Body of pancreas (tissue), 4 donors: ENCODE measurements around the gene TSPAN18. TPM values are rescaled to one million over a fixed set of nuclear protein-coding genes. Genes with fewer than 3 reads are reported as not detected.

Source experiments
- ATAC-seq: fragments of 150-250 bp; one replicate; pipeline ENCODE4 v1.9.1; 2016
- DNase-seq, 4 donors: peaks; one replicate each; pipeline ENCODE4 v3.0.0-alpha.2; 2019
- H3K27ac ChIP-seq, 4 donors: fragments of 200-600 bp; sonication (generic); 1 replicate in 3 of 4; 2 replicates in 1 of 4; pipeline versions ENCODE4 v1.5.1 to v1.6.1; 2016 to 2019; ENCODE audit warnings: mild to moderate bottlenecking in 1 of 4, mixed read lengths in 1 of 4, moderate library complexity in 1 of 4
- H3K27me3 ChIP-seq, 2 donors: fragments of 200-600 bp; sonication (generic); one replicate each; pipeline ENCODE4 v1.6.0; 2016; ENCODE audit warnings: mild to moderate bottlenecking in 1 of 2
- H3K36me3 ChIP-seq, 2 donors: fragments of 200-600 bp; sonication (generic); replicated peaks in 1 of 2; 2 replicates each; pipeline ENCODE4 v1.5.1; 2016; ENCODE audit warnings: low read depth in 2 of 2; ENCODE audit not compliant: insufficient read depth in 1 of 2
- H3K4me1 ChIP-seq: fragments of 200-600 bp; sonication (generic); one replicate; pipeline ENCODE4 v1.6.0; 2016
- H3K4me3 ChIP-seq, 2 donors: fragments of 200-600 bp; sonication (generic); 1 replicate in 1 of 2; 2 replicates in 1 of 2; pipeline ENCODE4 v1.5.1; 2016 to 2019
- H3K9me3 ChIP-seq, 3 donors: fragments of 200-600 bp; sonication (generic); 1 replicate in 2 of 3; 2 replicates in 1 of 3; pipeline ENCODE4 v1.5.1; 2016
- POLR2A ChIP-seq, 3 donors: fragments of 450-650 bp; IDR thresholded peaks; one replicate each; pipeline ENCODE4 v1.6.1; 2016; ENCODE audit warnings: antibody characterized with exemption in 3 of 3, mild to moderate bottlenecking in 2 of 3
- WGBS, 2 donors: methylation state at CpG; one replicate each; pipeline ENCODE4 v1.1.5; 2017; 5-methylcytosine and 5-hydroxymethylcytosine counted together
- intact Hi-C: fragments of 100-400 bp; cut with DNase I; formaldehyde crosslinking; loops from one replicate; pipeline ENCODE4 v1.15.1; 2023
- total RNA-seq, 2 donors: library from RNA; depleted of rRNA; stranded (reverse); fragments of >200 nt; gene quantifications; one replicate each; pipeline ENCODE4 v1.1.0, GENCODE V29; 2016
- TF ChIP-seq, protein P1 (sequence below), 7 experiments: fragments of 450-650 bp in 4 of 7; fragments of 200-600 bp in 3 of 7; sonication (generic) in 3 of 7; IDR thresholded peaks; one replicate each; pipeline ENCODE4 v1.5.1; 2016 to 2019; ENCODE audit warnings: antibody characterized with exemption in 7 of 7

Gene TSPAN18
- total RNA-seq, 2 donors from 2014 or later: 2.1 to 3.0 TPM

DNA sequence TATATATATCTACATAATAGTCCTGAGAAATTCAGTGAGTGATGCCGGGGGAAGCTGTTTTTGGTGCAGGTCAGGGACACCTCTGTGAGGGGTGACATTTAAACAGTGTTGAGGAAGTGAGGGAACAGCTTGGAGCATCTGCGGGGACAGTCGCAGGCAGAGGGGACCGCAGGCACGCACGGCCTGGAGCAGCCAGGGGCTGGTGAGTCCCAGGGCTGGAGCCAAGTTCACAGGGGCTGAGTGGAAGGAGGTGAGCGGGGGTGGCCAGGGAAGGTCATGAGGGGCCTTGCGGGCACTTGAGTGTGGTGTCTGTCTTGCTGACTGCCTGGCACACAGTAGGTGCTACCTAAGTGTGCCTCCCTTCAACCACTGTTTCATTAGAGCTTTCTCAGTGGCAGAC, 65.4 kb downstream of the TSPAN18 start:
- no peak for DNase-seq
- ATAC-seq: no peak
- no peak overlapping the region for H3K4me3 ChIP-seq
- intact Hi-C loops: no loop called here
- no peak for TF ChIP-seq POLR2A (IDR thresholded peaks at IDR 0.05)
- TF ChIP-seq, protein P1, sequence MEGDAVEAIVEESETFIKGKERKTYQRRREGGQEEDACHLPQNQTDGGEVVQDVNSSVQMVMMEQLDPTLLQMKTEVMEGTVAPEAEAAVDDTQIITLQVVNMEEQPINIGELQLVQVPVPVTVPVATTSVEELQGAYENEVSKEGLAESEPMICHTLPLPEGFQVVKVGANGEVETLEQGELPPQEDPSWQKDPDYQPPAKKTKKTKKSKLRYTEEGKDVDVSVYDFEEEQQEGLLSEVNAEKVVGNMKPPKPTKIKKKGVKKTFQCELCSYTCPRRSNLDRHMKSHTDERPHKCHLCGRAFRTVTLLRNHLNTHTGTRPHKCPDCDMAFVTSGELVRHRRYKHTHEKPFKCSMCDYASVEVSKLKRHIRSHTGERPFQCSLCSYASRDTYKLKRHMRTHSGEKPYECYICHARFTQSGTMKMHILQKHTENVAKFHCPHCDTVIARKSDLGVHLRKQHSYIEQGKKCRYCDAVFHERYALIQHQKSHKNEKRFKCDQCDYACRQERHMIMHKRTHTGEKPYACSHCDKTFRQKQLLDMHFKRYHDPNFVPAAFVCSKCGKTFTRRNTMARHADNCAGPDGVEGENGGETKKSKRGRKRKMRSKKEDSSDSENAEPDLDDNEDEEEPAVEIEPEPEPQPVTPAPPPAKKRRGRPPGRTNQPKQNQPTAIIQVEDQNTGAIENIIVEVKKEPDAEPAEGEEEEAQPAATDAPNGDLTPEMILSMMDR (IDR thresholded peaks at IDR 0.05): no peak
- no peaks in the 10 kb centered on the region for H3K27me3 ChIP-seq
- H3K27ac ChIP-seq: no peak overlapping the region
- H3K36me3 ChIP-seq: no peaks in the 10 kb centered on the region
- 64 to 74% methylated on average over 8 of the region's 8 CpGs for WGBS, 2 donors
- H3K9me3 ChIP-seq: no peaks in the 10 kb centered on the region
- H3K4me1 ChIP-seq: no peaks in the 10 kb centered on the region

GRCh38 chr11:44793350-44794090, 66.8 kb downstream of the TSPAN18 start:
- H3K4me3 ChIP-seq: no peak overlapping the region
- no peaks in the 10 kb centered on the region for H3K36me3 ChIP-seq
- ATAC-seq (no peak), DNase-seq (no peak)
- H3K4me1 ChIP-seq: no peaks in the 10 kb centered on the region
- H3K9me3 ChIP-seq: no peaks in the 10 kb centered on the region
- no peaks in the 10 kb centered on the region for H3K27me3 ChIP-seq
- intact Hi-C loops: no loop called here
- no peak overlapping the region for H3K27ac ChIP-seq
- TF ChIP-seq, protein P1 (IDR thresholded peaks at IDR 0.05): no peak
- no peak for TF ChIP-seq POLR2A (IDR thresholded peaks at IDR 0.05)
- WGBS, 2 donors: 42 to 51% methylated on average over 16 to 17 of the region's 17 CpGs

DNA sequence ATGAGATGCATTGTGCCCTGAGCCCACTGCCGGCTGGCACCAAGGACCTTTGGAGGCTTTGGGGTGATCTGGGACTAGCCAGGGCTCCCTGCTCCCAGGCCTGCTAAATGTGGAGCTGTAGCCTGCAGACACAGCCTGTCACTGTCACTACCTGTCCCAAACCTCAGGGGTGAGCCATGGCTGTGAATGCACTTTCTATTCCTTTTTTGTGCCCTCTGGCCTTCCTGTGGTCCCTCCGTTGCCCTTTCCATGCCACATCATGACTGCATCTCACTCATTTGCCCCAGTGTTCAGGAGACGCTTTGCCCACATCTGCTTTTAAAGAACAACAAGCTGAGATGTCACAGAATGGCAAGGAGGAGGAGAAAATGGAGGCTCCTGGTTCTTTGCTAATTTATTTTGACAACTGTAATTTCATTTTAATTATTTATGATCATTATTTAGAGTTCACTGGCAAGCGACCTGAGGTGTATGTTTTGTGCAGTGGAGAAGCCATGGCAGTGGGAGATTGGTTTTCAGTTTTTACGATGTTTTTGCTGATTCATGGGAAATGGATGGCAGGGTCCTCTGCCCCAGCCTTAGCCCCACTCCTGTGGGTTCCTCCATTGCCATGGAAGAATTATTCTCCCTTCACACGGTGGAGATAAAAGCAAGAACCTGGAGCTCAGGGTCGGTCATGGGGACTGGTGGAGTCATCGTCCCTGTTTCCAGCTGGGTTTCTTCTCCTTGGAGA, 69.2 kb downstream of the TSPAN18 start:
- H3K4me3 ChIP-seq: no peak overlapping the region
- no peak overlapping the region for H3K27ac ChIP-seq
- no peaks in the 10 kb centered on the region for H3K27me3 ChIP-seq
- no peak for DNase-seq
- TF ChIP-seq, protein P1 (IDR thresholded peaks at IDR 0.05): no peak
- TF ChIP-seq POLR2A (IDR thresholded peaks at IDR 0.05): no peak
- no peak for ATAC-seq
- no peaks in the 10 kb centered on the region for H3K36me3 ChIP-seq
- intact Hi-C loops: no loop called here
- no peaks in the 10 kb centered on the region for H3K9me3 ChIP-seq
- no peaks in the 10 kb centered on the region for H3K4me1 ChIP-seq
- WGBS, 2 donors: 51 to 57% methylated on average over 7 to 8 of the region's 8 CpGs

- H3K4me3 ChIP-seq: no peak overlapping the region
- TF ChIP-seq, protein P1 (IDR thresholded peaks at IDR 0.05): no peak
- TF ChIP-seq POLR2A (IDR thresholded peaks at IDR 0.05): no peak
- no peaks in the 10 kb centered on the region for H3K4me1 ChIP-seq
- ATAC-seq: no peak
- WGBS, 2 donors: 68 to 78% methylated on average over 5 of the region's 5 CpGs
- no peaks in the 10 kb centered on the region for H3K9me3 ChIP-seq
- H3K27me3 ChIP-seq: no peaks in the 10 kb centered on the region
- H3K36me3 ChIP-seq: no peaks in the 10 kb centered on the region
- no peak for DNase-seq
- no peak overlapping the region for H3K27ac ChIP-seq
- intact Hi-C loops: no loop called here
Observed at GRCh38 chr11:44797051-44797450, 70.3 kb downstream of the TSPAN18 start.
